Prostate gland (tissue), 2 donors: ENCODE measurements around the gene PROM2. TPM values are rescaled to one million over a fixed set of nuclear protein-coding genes. Genes with fewer than 3 reads are reported as not detected.

Experiments
- DNase-seq: peaks from one replicate; pipeline ENCODE4 v3.0.0-alpha.2; 2019; ENCODE audit warnings: low spot score
- H3K27ac ChIP-seq, 2 donors: fragments of 200-600 bp; sonication (generic); 2 replicates each; pipeline ENCODE4 v1.5.1; 2017 to 2019
- H3K27me3 ChIP-seq: fragments of 200-600 bp; sonication (generic); replicated peaks from 2 replicates; pipeline ENCODE4 v1.5.1; 2019; ENCODE audit not compliant: insufficient read depth
- H3K36me3 ChIP-seq, 2 donors: fragments of 200-600 bp; sonication (generic); 1 replicate in 1 of 2; 2 replicates in 1 of 2; pipeline versions ENCODE4 v1.5.1 to v1.8.1; 2017 to 2019
- H3K4me1 ChIP-seq: fragments of 200-600 bp; sonication (generic); replicated peaks from 2 replicates; pipeline ENCODE4 v1.5.1; 2019
- H3K4me3 ChIP-seq, 2 donors: fragments of 200-600 bp; sonication (generic); 2 replicates each; pipeline ENCODE4 v1.5.1; 2017 to 2019
- H3K9me3 ChIP-seq: fragments of 200-600 bp; sonication (generic); 2 replicates; pipeline ENCODE4 v1.5.1; 2017
- CTCF ChIP-seq, 4 experiments: fragments of 200-600 bp in 2 of 4; fragments of 450-650 bp in 2 of 4; sonication (generic) in 2 of 4; IDR thresholded peaks; 1 replicate in 3 of 4; 2 replicates in 1 of 4; pipeline ENCODE4 v1.5.1; 2016 to 2019; ENCODE audit warnings: antibody characterized with exemption in 4 of 4, mild to moderate bottlenecking in 2 of 4, moderate library complexity in 2 of 4
- POLR2A ChIP-seq: fragments of 450-650 bp; IDR thresholded peaks from one replicate; pipeline ENCODE4 v1.6.1; 2016; ENCODE audit warnings: antibody characterized with exemption, mild to moderate bottlenecking
- POLR2AphosphoS5 ChIP-seq: sonication (generic); formaldehyde crosslinking; IDR thresholded peaks from one replicate; pipeline ENCODE4 v1.6.1; 2017; ENCODE audit warnings: antibody characterized with exemption
- WGBS: methylation state at CpG from one replicate; pipeline ENCODE4 v1.1.5; 2018; 5-methylcytosine and 5-hydroxymethylcytosine counted together
- intact Hi-C: fragments of 100-400 bp; cut with DNase I; formaldehyde crosslinking; loops from one replicate; pipeline ENCODE4 v1.14.2; 2022
- total RNA-seq, 2 donors: library from RNA; depleted of rRNA; stranded (reverse); fragments of >200 nt; gene quantifications; one replicate each; pipeline ENCODE4 v1.1.0, GENCODE V29; 2016

The PROM2 gene
- total RNA-seq, 2 donors from 2014 or later, result 43.4 to 80.1 TPM

- Histone ChIP-seq H3K36me3 (no peaks in the 10 kb centered on the region), H3K9me3 (no peaks in the 10 kb centered on the region), H3K27me3 (no peaks in the 10 kb centered on the region), H3K4me1 (no peaks in the 10 kb centered on the region), H3K4me3 (no peak overlapping the region), H3K27ac (no peak overlapping the region)
- intact Hi-C loops, result no loop called here
- 97% methylated on average over 13 of the region's 14 CpGs for WGBS
- DNase-seq, result no peak
- no peak for TF ChIP-seq POLR2AphosphoS5
- no peak for TF ChIP-seq POLR2A
- no peak for TF ChIP-seq CTCF (IDR thresholded peaks at IDR 0.05)
These were observed 55.2 kb downstream of the PROM2 start for GRCh38 chr2:95329401-95329800.

- TF ChIP-seq CTCF (IDR thresholded peaks at IDR 0.05) (no peak), POLR2AphosphoS5 (no peak), POLR2A (no peak)
- Histone ChIP-seq H3K36me3 (no peaks in the 10 kb centered on the region), H3K4me3 (no peak overlapping the region), H3K27ac (no peak overlapping the region), H3K9me3 (no peaks in the 10 kb centered on the region), H3K27me3 (no peaks in the 10 kb centered on the region), H3K4me1 (no peaks in the 10 kb centered on the region)
- DNase-seq, result no peak
- intact Hi-C loops, result no loop called here
- WGBS, result 82% methylated on average over 23 of the region's 23 CpGs
These were observed 55.9 kb downstream of the PROM2 start for GRCh38 chr2:95329891-95330793.

- intact Hi-C loops, result no loop called here
- WGBS, result 79% methylated on average over 11 of the region's 11 CpGs
- DNase-seq, result no peak
- TF ChIP-seq POLR2A (no peak), CTCF (IDR thresholded peaks at IDR 0.05) (no peak), POLR2AphosphoS5 (no peak)
- H3K36me3 ChIP-seq, result no peaks in the 10 kb centered on the region
- no peak overlapping the region for H3K4me3 ChIP-seq
- H3K27ac ChIP-seq, result no peak overlapping the region
- H3K27me3 ChIP-seq, result no peaks in the 10 kb centered on the region
- no peaks in the 10 kb centered on the region for H3K4me1 ChIP-seq
- H3K9me3 ChIP-seq, result no peaks in the 10 kb centered on the region
These were observed 56.6 kb downstream of the PROM2 start for GRCh38 chr2:95330794-95331338.

- TF ChIP-seq POLR2AphosphoS5 (no peak), POLR2A (no peak)
- Histone ChIP-seq H3K27ac (no peak overlapping the region), H3K4me1 (no peaks in the 10 kb centered on the region), H3K4me3 (no peak overlapping the region), H3K27me3 (no peaks in the 10 kb centered on the region), H3K9me3 (no peaks in the 10 kb centered on the region), H3K36me3 (no peaks in the 10 kb centered on the region)
- no peak for DNase-seq
- WGBS, result 84% methylated on average over 10 of the region's 10 CpGs
- intact Hi-C loops, result no loop called here
These were observed 57.4 kb downstream of the PROM2 start for GRCh38 chr2:95331606-95332005.

- TF ChIP-seq POLR2A (no peak), CTCF (IDR thresholded peaks at IDR 0.05) (no peak)
- Histone ChIP-seq H3K27ac (no peak overlapping the region), H3K4me3 (no peak overlapping the region), H3K36me3 (no peaks in the 10 kb centered on the region), H3K4me1 (no peaks in the 10 kb centered on the region), H3K27me3 (no peaks in the 10 kb centered on the region), H3K9me3 (no peaks in the 10 kb centered on the region)
- intact Hi-C loops, result no loop called here
- DNase-seq, result no peak
- WGBS, result 97% methylated on average over 8 of the region's 8 CpGs
These were observed 57.8 kb downstream of the PROM2 start for GRCh38 chr2:95332036-95332435.
